H1 (cell line): ENCODE results near the gene ACACA. TPM values are rescaled to one million over a fixed set of nuclear protein-coding genes. Genes with fewer than 3 reads are reported as not detected.

ENCODE experiments used
- CTCF ChIA-PET: fragments of 300-600 bp; sonication (Branson Sonifier 250); formaldehyde crosslinking; loops from one replicate; lab custom pipeline; 2021; ENCODE audit not compliant: partially characterized antibody; lab: Charles Lee
- POLR2A ChIA-PET: fragments of 300-600 bp; sonication (Branson Sonifier 250); formaldehyde crosslinking; loops from one replicate; lab custom pipeline; 2021; ENCODE audit warnings: inconsistent platforms; ENCODE audit not compliant: partially characterized antibody; lab: Charles Lee
- DNase-seq, 2 experiments: peaks; one replicate each; pipeline versions ENCODE4 v3.0.0 to v3.0.0-alpha.2; 2010 to 2022; ENCODE audit warnings: low spot score in 2 of 2, low read depth in 1 of 2, mixed read lengths in 1 of 2
- FAIRE-seq: peaks from 2 replicates; lab custom pipeline; 2011; peaks lifted over from hg19 to GRCh38; lab: Jason Lieb, UNC
- H2AFZ ChIP-seq: 2 replicates; pipeline ENCODE4 v1.8.1; 2012; ENCODE audit warnings: low read length, inconsistent platforms
- H2AK5ac ChIP-seq: 2 replicates; pipeline ENCODE4 v1.6.1; 2013; ENCODE audit warnings: low read depth, low read length
- H2BK120ac ChIP-seq: replicated peaks from 2 replicates; pipeline ENCODE3; 2013; ENCODE audit warnings: low read depth, low read length, inconsistent platforms
- H2BK12ac ChIP-seq: 2 replicates; pipeline ENCODE4 v1.6.1; 2013; ENCODE audit warnings: low read depth, low read length
- H2BK15ac ChIP-seq: 2 replicates; pipeline ENCODE4 v1.6.1; 2013; ENCODE audit warnings: low read length
- H2BK20ac ChIP-seq: 2 replicates; pipeline ENCODE4 v1.6.1; 2013; ENCODE audit warnings: low read length
- H2BK5ac ChIP-seq: 2 replicates; pipeline ENCODE4 v1.6.1; 2013; ENCODE audit warnings: low read depth, low read length
- H3K14ac ChIP-seq: 2 replicates; pipeline ENCODE4 v1.6.1; 2013; ENCODE audit warnings: inconsistent platforms; ENCODE audit not compliant: insufficient read length
- H3K18ac ChIP-seq: 2 replicates; pipeline ENCODE4 v1.6.1; 2013; ENCODE audit warnings: low read length; ENCODE audit errors: extremely low read depth
- H3K23ac ChIP-seq: 2 replicates; pipeline ENCODE4 v1.6.1; 2013; ENCODE audit warnings: inconsistent platforms; ENCODE audit not compliant: insufficient read length
- H3K23me2 ChIP-seq: 2 replicates; pipeline ENCODE4 v1.6.1; 2013; ENCODE audit warnings: low read depth, low read length
- H3K27ac ChIP-seq: 2 replicates; pipeline ENCODE4 v1.6.1; 2011; ENCODE audit warnings: low read depth, low read length, inconsistent platforms
- H3K27me3 ChIP-seq, 4 experiments: replicated peaks in 1 of 4; 1 replicate in 1 of 4; 2 replicates in 3 of 4; pipeline versions ENCODE4 v1.6.1 to v1.8.1; 2011 to 2013; ENCODE audit warnings: low read length in 3 of 4, mild to moderate bottlenecking in 3 of 4, inconsistent platforms in 2 of 4, mixed read lengths in 2 of 4, moderate library complexity in 1 of 4; ENCODE audit not compliant: control insufficient read depth in 3 of 4, insufficient read depth in 3 of 4; ENCODE audit errors: extremely low read depth in 1 of 4
- H3K36me3 ChIP-seq, 4 experiments: 2 replicates each; pipeline versions ENCODE4 v1.6.1 to v1.8.1; 2011 to 2013; ENCODE audit warnings: mild to moderate bottlenecking in 4 of 4, low read length in 3 of 4, moderate library complexity in 2 of 4, control low read depth in 1 of 4, inconsistent platforms in 1 of 4; ENCODE audit not compliant: insufficient read depth in 4 of 4, control insufficient read depth in 2 of 4
- H3K4ac ChIP-seq: replicated peaks from 2 replicates; pipeline ENCODE3; 2013; ENCODE audit warnings: low read length, low read depth, mixed read lengths, inconsistent platforms; ENCODE audit not compliant: insufficient read length
- H3K4me1 ChIP-seq, 4 experiments: replicated peaks in 1 of 4; 1 replicate in 1 of 4; 2 replicates in 3 of 4; pipeline versions ENCODE4 v1.6.1 to v1.8.1; 2011 to 2013; ENCODE audit warnings: low read length in 3 of 4, inconsistent platforms in 2 of 4, mixed read lengths in 1 of 4; ENCODE audit not compliant: insufficient read depth in 4 of 4, control insufficient read depth in 3 of 4
- H3K4me2 ChIP-seq, 2 experiments: 2 replicates each; pipeline versions ENCODE4 v1.6.1 to v1.8.1; 2011 to 2013; ENCODE audit warnings: low read depth in 2 of 2, low read length in 2 of 2, control low read depth in 1 of 2, inconsistent platforms in 1 of 2, mild to moderate bottlenecking in 1 of 2; ENCODE audit not compliant: insufficient read depth in 1 of 2
- H3K4me3 ChIP-seq, 4 experiments: fragments of 200-600, 300-600 bp in 1 of 4; sonication (generic), shearing (Covaris generic), sonication (Bioruptor Twin) in 1 of 4; 2 replicates each; pipeline versions ENCODE4 v1.5.1 to v1.8.1; 2011 to 2016; ENCODE audit warnings: low read length in 4 of 4, low read depth in 3 of 4, control low read depth in 2 of 4, inconsistent platforms in 2 of 4, mild to moderate bottlenecking in 2 of 4, mixed read lengths in 1 of 4, moderate library complexity in 1 of 4; ENCODE audit not compliant: insufficient read depth in 2 of 4; ENCODE audit errors: extremely low read depth in 1 of 4
- H3K56ac ChIP-seq: replicated peaks from 2 replicates; pipeline ENCODE3; 2013; ENCODE audit warnings: low read depth, mild to moderate bottlenecking, mixed read lengths, low read length, inconsistent platforms; ENCODE audit not compliant: insufficient read length
- H3K79me1 ChIP-seq: 2 replicates; pipeline ENCODE4 v1.6.1; 2013; ENCODE audit warnings: low read depth, low read length, control low read depth
- H3K79me2 ChIP-seq, 2 experiments: 2 replicates each; pipeline versions ENCODE4 v1.6.1 to v1.8.1; 2012 to 2013; ENCODE audit warnings: low read length in 2 of 2, mild to moderate bottlenecking in 2 of 2, inconsistent platforms in 1 of 2; ENCODE audit not compliant: insufficient read depth in 2 of 2, control insufficient read depth in 1 of 2
- H3K9ac ChIP-seq, 4 experiments: replicated peaks in 1 of 4; 1 replicate in 1 of 4; 2 replicates in 3 of 4; pipeline versions ENCODE4 v1.6.1 to v1.8.1; 2011 to 2013; ENCODE audit warnings: low read depth in 3 of 4, low read length in 3 of 4, control low read depth in 2 of 4, mild to moderate bottlenecking in 2 of 4, moderate library complexity in 2 of 4, inconsistent platforms in 1 of 4; ENCODE audit errors: extremely low read depth in 1 of 4
- H3K9me3 ChIP-seq, 2 experiments: 2 replicates each; pipeline versions ENCODE4 v1.6.1 to v1.8.1; 2012 to 2013; ENCODE audit warnings: mild to moderate bottlenecking in 2 of 2, moderate library complexity in 2 of 2, control low read depth in 1 of 2, inconsistent platforms in 1 of 2, low read depth in 1 of 2, low read length in 1 of 2, mixed read lengths in 1 of 2; ENCODE audit not compliant: insufficient read depth in 2 of 2
- H4K20me1 ChIP-seq, 2 experiments: replicated peaks in 1 of 2; 2 replicates each; pipeline versions ENCODE3 to v1.8.1; 2011 to 2013; ENCODE audit warnings: inconsistent platforms in 2 of 2, low read length in 2 of 2, mild to moderate bottlenecking in 1 of 2; ENCODE audit not compliant: insufficient read depth in 2 of 2, control insufficient read depth in 1 of 2
- H4K5ac ChIP-seq: 2 replicates; pipeline ENCODE4 v1.6.1; 2013; ENCODE audit warnings: low read length, low read depth, mixed read lengths, inconsistent platforms; ENCODE audit not compliant: insufficient read length
- H4K8ac ChIP-seq: 2 replicates; pipeline ENCODE4 v1.8.0; 2013; ENCODE audit warnings: mild to moderate bottlenecking, moderate library complexity, low read length, inconsistent platforms; ENCODE audit not compliant: insufficient read depth; ENCODE audit errors: extremely low read depth
- H4K91ac ChIP-seq: replicated peaks from 2 replicates; pipeline ENCODE3; 2013; ENCODE audit warnings: low read length, mixed read lengths, inconsistent platforms; ENCODE audit not compliant: insufficient read length
- ASH2L ChIP-seq: fragments of 200-600, 300-600 bp; sonication (generic); IDR thresholded peaks from one replicate; pipeline ENCODE4 v1.7.1; 2017; ENCODE audit warnings: low read length
- BACH1 ChIP-seq: IDR thresholded peaks from 2 replicates; pipeline ENCODE4 v1.6.1; 2012; ENCODE audit warnings: low read length, improper control_type of control experiment
- CHD1 ChIP-seq: IDR thresholded peaks from 2 replicates; pipeline ENCODE4 v1.6.1; 2012; ENCODE audit warnings: low read depth, low read length, improper control_type of control experiment
- JUN ChIP-seq: IDR thresholded peaks from 2 replicates; pipeline ENCODE4 v1.6.1; 2011; ENCODE audit warnings: low read depth, mild to moderate bottlenecking, improper control_type of control experiment, low read length
- JUND ChIP-seq: IDR thresholded peaks from 2 replicates; pipeline ENCODE4 v1.6.1; 2011; ENCODE audit warnings: mild to moderate bottlenecking, improper control_type of control experiment, low read length
- MAX ChIP-seq: IDR thresholded peaks from 2 replicates; pipeline ENCODE4 v1.6.1; 2012; ENCODE audit warnings: inconsistent platforms
- ZNF274 ChIP-seq: IDR thresholded peaks from 2 replicates; pipeline ENCODE4 v1.7.0; 2012; ENCODE audit warnings: low read length, borderline replicate concordance; ENCODE audit errors: extremely low read depth
- WGBS, 2 experiments: shearing (Covaris generic) in 1 of 2; methylation state at CpG; one replicate each; pipeline versions ENCODE4 v1.1.6 to v1.1.7; 2013 to 2015; ENCODE audit warnings: low lambda C conversion rate in 2 of 2, mixed read lengths in 2 of 2, inconsistent platforms in 1 of 2, low coverage in 1 of 2, missing lambda C conversion rate in 1 of 2; ENCODE audit not compliant: insufficient replicate concordance in 2 of 2, insufficient coverage in 1 of 2, insufficient read length in 1 of 2; ENCODE audit errors: extremely low coverage in 1 of 2, missing lambda C conversion rate in 1 of 2; 5-methylcytosine and 5-hydroxymethylcytosine counted together
- polyA plus RNA-seq, 7 experiments: library from polyadenylated mRNA; depleted of rRNA in 3 of 7; stranded (reverse) in 5 of 7; unstranded in 2 of 7; fragments of >200 nt in 5 of 7; fragments of 200-250 nt in 2 of 7; gene quantifications; 1 replicate in 5 of 7; 2 replicates in 1 of 7; 4 replicates in 1 of 7; pipeline versions ENCODE4 v1.2.1 to v1.2.3, GENCODE V29; 2011 to 2013; ENCODE audit warnings: missing spikeins in 2 of 7, mixed read lengths in 2 of 7
- total RNA-seq: library from RNA; stranded (reverse); fragmentation: NEBNext Ultra II Directional; extraction: Animal tissue kit (Norgen Biotek cat#: 25700); gene quantifications from 2 replicates; pipeline ENCODE4 v1.2.1, GENCODE V29; 2021

Gene ACACA
- total and polyA plus RNA-seq, 2 of the 8 experiments (the other 6 are each of a cell fraction or from before 2014, with no cell fraction given): 74.0 to 160 TPM

- no peak overlapping the region for H3K4me2 ChIP-seq
- H4K5ac ChIP-seq: no peak overlapping the region
- H3K79me2 ChIP-seq: no peaks in the 10 kb centered on the region
- H2BK120ac ChIP-seq: no peak overlapping the region
- ChIA-PET POLR2A (no interaction called here), CTCF (interaction anchor here (2.7 kb wide), 1 partner anchor 95 kb away, joined by 10 read pairs; no protein-coding TSS in a partner anchor)
- no peak overlapping the region for H2AFZ ChIP-seq
- no peak overlapping the region for H2BK5ac ChIP-seq
- H2BK20ac ChIP-seq: no peak overlapping the region
- no peak for DNase-seq
- no peak overlapping the region for H2BK15ac ChIP-seq
- no peaks in the 10 kb centered on the region for H3K4me1 ChIP-seq
- H3K18ac ChIP-seq: no peak overlapping the region
- no peaks in the 10 kb centered on the region for H3K9me3 ChIP-seq
- H3K27me3 ChIP-seq: no peaks in the 10 kb centered on the region
- H3K56ac ChIP-seq: no peak overlapping the region
- H3K79me1 ChIP-seq: no peaks in the 10 kb centered on the region
- WGBS, 2 experiments: 97% methylated on average over 2 of the region's 2 CpGs; no CpG with 5 or more reads in 1 of the 2 experiments
- H3K23ac ChIP-seq: no peak overlapping the region
- peaks cover 11 to 54% (median 27%) of the 10 kb centered on the region in 4 experiments; a peak in 7 of 8 replicates for H3K36me3 ChIP-seq
- H3K14ac ChIP-seq: no peak overlapping the region
- no peak overlapping the region for H3K4ac ChIP-seq
- no peaks in the 10 kb centered on the region for H3K23me2 ChIP-seq
- no peak overlapping the region for H3K4me3 ChIP-seq
- no peak overlapping the region for H2BK12ac ChIP-seq
- no peak overlapping the region for H3K27ac ChIP-seq
- FAIRE-seq: no peak
- H4K8ac ChIP-seq: no peak overlapping the region
- no peak overlapping the region for H4K91ac ChIP-seq
- TF ChIP-seq CHD1: no peak
- TF ChIP-seq MAX: no peak
- no peak for TF ChIP-seq ASH2L
- no peak for TF ChIP-seq JUND
- no peak for TF ChIP-seq JUN
- no peak for TF ChIP-seq ZNF274
- no peak for TF ChIP-seq BACH1
- no peaks in the 10 kb centered on the region for H4K20me1 ChIP-seq
- H2AK5ac ChIP-seq: no peak overlapping the region
- no peak overlapping the region for H3K9ac ChIP-seq
Observed at GRCh38 chr17:37278247-37278894, 128.3 kb downstream of the ACACA start.
